Panc1 (cell line): ENCODE results near the gene XRCC6. TPM values are rescaled to one million over a fixed set of nuclear protein-coding genes. Genes with fewer than 3 reads are reported as not detected.

Experiments
- ATAC-seq: fragments of 200-7000 bp; cut with Tn5 transposase; 2 replicates; pipeline ENCODE4 v1.9.1; 2020; ENCODE audit warnings: mild to moderate bottlenecking, moderate library complexity
- BruUV-seq: library from RNA; stranded (reverse); fragments of 400-500 nt; replicated peaks from 2 replicates; lab custom pipeline; 2021; lab: Mats Ljungman, UMichigan
- CTCF ChIA-PET: fragments of 300-600 bp; sonication (Branson Sonifier 250); formaldehyde crosslinking; loops from one replicate; lab custom pipeline; 2022; ENCODE audit warnings: antibody characterized with exemption; lab: Charles Lee
- POLR2A ChIA-PET: fragments of 300-600 bp; sonication (Branson Sonifier 250); formaldehyde crosslinking; loops from one replicate; lab custom pipeline; 2022; ENCODE audit warnings: antibody characterized with exemption; lab: Charles Lee
- DNase-seq: peaks from one replicate; pipeline ENCODE4 v3.0.0-alpha.2; 2010; ENCODE audit warnings: low read depth, low spot score
- H3K27ac ChIP-seq: 2 replicates; pipeline ENCODE4 v1.5.1; 2011; ENCODE audit warnings: mild to moderate bottlenecking, low read length, inconsistent platforms
- H3K27me3 ChIP-seq: fragments of 200-500 bp; sonication (Bioruptor generic); 2 replicates; pipeline ENCODE4 v1.6.0; 2014; ENCODE audit warnings: low read length, inconsistent platforms; ENCODE audit not compliant: control insufficient read depth, insufficient read depth
- H3K36me3 ChIP-seq: fragments of 200-500 bp; sonication (Bioruptor generic); 2 replicates; pipeline ENCODE4 v1.5.1; 2014; ENCODE audit warnings: inconsistent platforms, mild to moderate bottlenecking, low read length, moderate library complexity; ENCODE audit not compliant: control insufficient read depth, insufficient read depth
- H3K4me1 ChIP-seq: 2 replicates; pipeline ENCODE4 v1.5.1; 2011; ENCODE audit warnings: inconsistent platforms, mild to moderate bottlenecking, low read length, moderate library complexity; ENCODE audit not compliant: control insufficient read depth, insufficient read depth
- H3K4me3 ChIP-seq, 2 experiments: 2 replicates each; pipeline ENCODE4 v1.5.1; 2011 to 2012; ENCODE audit warnings: low read depth in 2 of 2, low read length in 2 of 2, mild to moderate bottlenecking in 2 of 2, inconsistent platforms in 1 of 2, moderate library complexity in 1 of 2
- H3K9me3 ChIP-seq: fragments of 200-500 bp; sonication (Bioruptor generic); 2 replicates; pipeline ENCODE4 v1.5.1; 2014; ENCODE audit warnings: low read depth, mild to moderate bottlenecking, inconsistent platforms, low read length, moderate library complexity; ENCODE audit not compliant: control insufficient read depth, insufficient read depth
- POLR2AphosphoS5 ChIP-seq: IDR thresholded peaks from 2 replicates; pipeline ENCODE4 v1.6.1; 2012; ENCODE audit warnings: mild to moderate bottlenecking, low read depth, low read length, moderate library complexity
- SIN3A ChIP-seq: IDR thresholded peaks from 2 replicates; pipeline ENCODE4 v1.6.1; 2012; ENCODE audit warnings: low read depth, mild to moderate bottlenecking, low read length, moderate library complexity, borderline replicate concordance; ENCODE audit not compliant: insufficient read depth
- TCF7L2 ChIP-seq: IDR thresholded peaks from 2 replicates; pipeline ENCODE4 v1.6.1; 2011; ENCODE audit warnings: mild to moderate bottlenecking, low read depth, low read length, inconsistent platforms
- in situ Hi-C: cut with HindIII; loops from 2 replicates; pipeline ENCODE4 v1.10.0; 2016; ENCODE audit warnings: low sequenced_read_pairs, low pct_unique_long_range_greater_than_20kb
- intact Hi-C: fragments of 100-400 bp; cut with micrococcal nuclease; formaldehyde crosslinking; loops from one replicate; pipeline ENCODE4 v1.10.0; 2022; ENCODE audit not compliant: unreplicated experiment
- total RNA-seq: library from RNA; stranded (reverse); gene quantifications from one replicate; pipeline ENCODE4 v1.2.1, GENCODE V29; 2021; ENCODE audit not compliant: unreplicated experiment
- TF ChIP-seq, protein P1 (sequence below): fragments of 450-650 bp; IDR thresholded peaks from 2 replicates; pipeline ENCODE4 v1.5.1; 2017; ENCODE audit warnings: mild to moderate bottlenecking
- TF ChIP-seq, protein P2 (sequence below), 2 experiments: IDR thresholded peaks; 2 replicates each; pipeline ENCODE4 v1.6.1; 2011 to 2012; ENCODE audit warnings: low read depth in 2 of 2, control low read depth in 1 of 2, low read length in 1 of 2, mild to moderate bottlenecking in 1 of 2, moderate library complexity in 1 of 2; ENCODE audit not compliant: insufficient read depth in 1 of 2

Gene XRCC6
- total RNA-seq, 1 experiment from 2014 or later = 287 TPM

DNA sequence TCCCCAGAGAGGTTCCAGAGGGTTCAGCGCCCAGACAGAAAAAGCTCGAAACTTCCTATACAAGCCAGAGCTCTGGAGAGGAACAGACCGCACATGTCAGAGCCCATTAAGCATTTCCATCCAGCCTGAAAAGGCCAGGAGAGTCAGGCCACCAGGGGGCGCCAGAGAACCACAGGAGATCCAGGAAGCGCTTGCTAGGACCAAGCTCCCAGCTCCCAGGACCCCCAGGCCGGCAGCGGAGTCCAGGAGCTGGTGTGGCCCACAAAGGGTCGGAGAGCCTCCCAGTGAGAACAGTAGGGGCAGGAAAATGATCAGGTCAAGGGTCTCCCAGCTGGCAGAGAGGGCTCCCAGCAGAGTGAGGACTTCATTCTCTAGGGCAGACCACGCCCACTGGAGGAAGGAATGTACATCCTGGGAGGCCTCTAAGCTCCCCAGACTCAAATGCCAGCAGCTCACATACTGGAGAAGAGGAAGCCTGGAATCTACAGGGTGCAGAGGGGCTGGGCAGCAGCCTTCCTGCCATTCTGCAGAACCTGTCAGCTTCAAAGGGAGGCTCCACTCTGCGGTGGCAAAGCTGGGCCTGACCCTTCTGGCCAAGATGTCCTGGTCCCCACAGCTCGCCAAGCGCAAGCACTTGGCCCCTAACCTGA, 76.2 kb downstream of the XRCC6 start:
- ATAC-seq = peak; percentile 94
- H3K27ac ChIP-seq = no peak overlapping the region; the same call in 1 of the 2 replicates
- H3K36me3 ChIP-seq = no peaks in the 10 kb centered on the region
- H3K27me3 ChIP-seq = no peaks in the 10 kb centered on the region
- no TSS peak for BruUV-seq
- DNase-seq = peak; percentile 71
- intact Hi-C loops (loop anchor here (5.0 to 10.0 kb wide), 2 partner anchors 158 to 245 kb away; no protein-coding TSS in a partner anchor), in situ Hi-C loops (no loop called here)
- H3K9me3 ChIP-seq = no peaks in the 10 kb centered on the region
- POLR2A ChIA-PET = no interaction called here
- H3K4me1 ChIP-seq = no peaks in the 10 kb centered on the region
- CTCF ChIA-PET = interaction anchor here (0.5 to 1.4 kb wide), 12 partner anchors 11 to 250 kb away, joined by 3 to 13 read pairs (median 3); partner anchors contain the start of genes CCDC134 and CENPM
- peak overlapping the region in 1 of 2 experiments; percentile 32; a peak in 2 of 4 replicates for H3K4me3 ChIP-seq
- no peak; the same call in 1 of the 2 replicates for TF ChIP-seq POLR2AphosphoS5
- TF ChIP-seq, protein P1, sequence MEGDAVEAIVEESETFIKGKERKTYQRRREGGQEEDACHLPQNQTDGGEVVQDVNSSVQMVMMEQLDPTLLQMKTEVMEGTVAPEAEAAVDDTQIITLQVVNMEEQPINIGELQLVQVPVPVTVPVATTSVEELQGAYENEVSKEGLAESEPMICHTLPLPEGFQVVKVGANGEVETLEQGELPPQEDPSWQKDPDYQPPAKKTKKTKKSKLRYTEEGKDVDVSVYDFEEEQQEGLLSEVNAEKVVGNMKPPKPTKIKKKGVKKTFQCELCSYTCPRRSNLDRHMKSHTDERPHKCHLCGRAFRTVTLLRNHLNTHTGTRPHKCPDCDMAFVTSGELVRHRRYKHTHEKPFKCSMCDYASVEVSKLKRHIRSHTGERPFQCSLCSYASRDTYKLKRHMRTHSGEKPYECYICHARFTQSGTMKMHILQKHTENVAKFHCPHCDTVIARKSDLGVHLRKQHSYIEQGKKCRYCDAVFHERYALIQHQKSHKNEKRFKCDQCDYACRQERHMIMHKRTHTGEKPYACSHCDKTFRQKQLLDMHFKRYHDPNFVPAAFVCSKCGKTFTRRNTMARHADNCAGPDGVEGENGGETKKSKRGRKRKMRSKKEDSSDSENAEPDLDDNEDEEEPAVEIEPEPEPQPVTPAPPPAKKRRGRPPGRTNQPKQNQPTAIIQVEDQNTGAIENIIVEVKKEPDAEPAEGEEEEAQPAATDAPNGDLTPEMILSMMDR = peak; percentile 93

DNA sequence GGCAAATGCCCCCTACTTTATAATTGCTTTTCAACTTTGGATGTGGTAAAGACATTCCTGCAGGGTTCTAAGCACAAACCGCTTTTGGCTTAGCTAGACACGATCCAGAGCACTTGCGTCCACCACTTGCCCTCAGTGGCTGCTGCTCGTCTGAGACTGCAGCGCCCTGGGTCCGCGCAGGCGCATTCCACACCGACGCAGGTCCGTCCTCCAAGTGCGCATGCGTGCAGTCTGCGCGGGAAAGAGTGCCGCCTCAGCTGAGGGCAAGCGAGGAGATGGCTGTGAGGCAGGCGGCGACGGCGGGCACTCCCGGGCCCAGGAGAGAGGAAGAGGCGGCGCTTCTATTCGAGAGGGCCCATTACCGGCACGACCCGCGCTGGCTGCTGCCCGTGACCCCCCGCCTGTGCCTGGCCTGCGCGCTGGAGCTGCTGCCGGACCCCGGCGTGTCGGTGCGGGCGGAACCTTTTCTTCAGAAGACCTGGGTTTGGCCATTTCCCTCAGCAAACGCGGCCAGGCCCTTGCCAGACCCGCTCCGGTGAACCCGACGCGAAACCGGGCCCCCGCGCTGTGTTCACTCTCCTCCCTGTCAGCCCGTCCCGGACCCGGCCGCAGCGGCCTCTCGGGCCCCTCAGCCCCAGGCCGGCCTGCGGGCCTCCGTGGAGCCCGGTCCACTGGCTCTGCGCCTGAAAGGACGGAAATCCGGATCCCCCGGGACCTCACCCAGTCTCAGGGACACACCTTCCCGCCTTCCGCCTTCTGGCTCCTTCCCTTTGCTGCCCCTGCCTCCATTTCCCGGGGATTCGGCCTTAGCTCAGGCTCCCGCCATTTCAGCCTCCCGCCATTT, 78.4 kb downstream of the XRCC6 start, which contains the start of gene MEI1:
Gene MEI1, plus strand, starts transcription at position 240 of the 844 bp plus-strand sequence. Its CDS starts 36 bp downstream, at position 276.
- ChIA-PET CTCF (interaction anchor here (0.6 kb wide), 1 partner anchor 19 kb away, joined by 4 read pairs; no protein-coding TSS in a partner anchor), POLR2A (interaction anchor here (0.6 kb wide), 1 partner anchor 46 kb away, joined by 5 read pairs; no protein-coding TSS in a partner anchor)
- ATAC-seq (no peak), DNase-seq (no peak)
- H3K27me3 ChIP-seq = no peaks in the 10 kb centered on the region
- H3K4me1 ChIP-seq = no peaks in the 10 kb centered on the region
- no TSS peak for BruUV-seq
- in situ Hi-C loops = no loop called here
- no peak within 1 kb of the TSS for H3K27ac ChIP-seq
- H3K9me3 ChIP-seq = no peaks in the 10 kb centered on the region
- TF ChIP-seq TCF7L2 = no peak
- TF ChIP-seq, protein P2, sequence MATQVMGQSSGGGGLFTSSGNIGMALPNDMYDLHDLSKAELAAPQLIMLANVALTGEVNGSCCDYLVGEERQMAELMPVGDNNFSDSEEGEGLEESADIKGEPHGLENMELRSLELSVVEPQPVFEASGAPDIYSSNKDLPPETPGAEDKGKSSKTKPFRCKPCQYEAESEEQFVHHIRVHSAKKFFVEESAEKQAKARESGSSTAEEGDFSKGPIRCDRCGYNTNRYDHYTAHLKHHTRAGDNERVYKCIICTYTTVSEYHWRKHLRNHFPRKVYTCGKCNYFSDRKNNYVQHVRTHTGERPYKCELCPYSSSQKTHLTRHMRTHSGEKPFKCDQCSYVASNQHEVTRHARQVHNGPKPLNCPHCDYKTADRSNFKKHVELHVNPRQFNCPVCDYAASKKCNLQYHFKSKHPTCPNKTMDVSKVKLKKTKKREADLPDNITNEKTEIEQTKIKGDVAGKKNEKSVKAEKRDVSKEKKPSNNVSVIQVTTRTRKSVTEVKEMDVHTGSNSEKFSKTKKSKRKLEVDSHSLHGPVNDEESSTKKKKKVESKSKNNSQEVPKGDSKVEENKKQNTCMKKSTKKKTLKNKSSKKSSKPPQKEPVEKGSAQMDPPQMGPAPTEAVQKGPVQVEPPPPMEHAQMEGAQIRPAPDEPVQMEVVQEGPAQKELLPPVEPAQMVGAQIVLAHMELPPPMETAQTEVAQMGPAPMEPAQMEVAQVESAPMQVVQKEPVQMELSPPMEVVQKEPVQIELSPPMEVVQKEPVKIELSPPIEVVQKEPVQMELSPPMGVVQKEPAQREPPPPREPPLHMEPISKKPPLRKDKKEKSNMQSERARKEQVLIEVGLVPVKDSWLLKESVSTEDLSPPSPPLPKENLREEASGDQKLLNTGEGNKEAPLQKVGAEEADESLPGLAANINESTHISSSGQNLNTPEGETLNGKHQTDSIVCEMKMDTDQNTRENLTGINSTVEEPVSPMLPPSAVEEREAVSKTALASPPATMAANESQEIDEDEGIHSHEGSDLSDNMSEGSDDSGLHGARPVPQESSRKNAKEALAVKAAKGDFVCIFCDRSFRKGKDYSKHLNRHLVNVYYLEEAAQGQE (IDR thresholded peaks at IDR 0.05; ENCODE audit: insufficient read depth in 1 of 2, low read depth in 2 of 2, low read length in 1 of 2) = no peak
- TF ChIP-seq, protein P1 = no peak
- TF ChIP-seq POLR2AphosphoS5 = no peak
- TF ChIP-seq SIN3A = no peak
- intact Hi-C loops = loop anchor here (5.0 to 10.0 kb wide), 2 partner anchors 155 to 243 kb away; no protein-coding TSS in a partner anchor
- no peaks in the 10 kb centered on the region for H3K36me3 ChIP-seq
- no peak within 1 kb of the TSS for H3K4me3 ChIP-seq
